Superior temporal gyrus (tissue), 1 donor: ENCODE results near the gene CCN2.

Source experiments
- DNase-seq: peaks from one replicate; pipeline ENCODE4 v3.0.0-alpha.2; 2016; ENCODE audit errors: extremely low spot score

The CCN2 gene

GRCh38 chr6:131950767-131951575 lies at the start of gene CCN2:
Gene CCN2 (minus strand): TSS chr6:131951372. CDS start chr6:131951172, 200 bp downstream.
- DNase-seq = no peak

DNA sequence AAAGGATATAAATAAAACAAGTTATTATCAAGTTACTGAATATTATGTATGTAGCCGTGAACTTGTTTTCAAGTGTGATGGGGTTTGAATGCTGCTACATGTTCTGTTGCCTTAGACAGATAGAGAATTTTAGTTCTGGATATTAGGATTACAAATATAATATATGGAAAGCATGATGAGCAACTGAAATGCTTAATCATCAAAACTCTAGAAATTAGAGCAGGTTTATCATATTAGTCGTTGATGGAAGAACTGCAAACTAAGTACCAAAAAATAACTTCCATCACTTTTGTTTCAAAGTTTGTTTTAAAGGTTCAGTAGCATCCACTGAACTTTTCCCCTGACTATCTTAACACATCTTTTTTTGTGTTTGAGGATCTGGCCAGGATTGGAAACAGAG lies 49.1 kb upstream of the CCN2 start:
- DNase-seq = no peak

DNA sequence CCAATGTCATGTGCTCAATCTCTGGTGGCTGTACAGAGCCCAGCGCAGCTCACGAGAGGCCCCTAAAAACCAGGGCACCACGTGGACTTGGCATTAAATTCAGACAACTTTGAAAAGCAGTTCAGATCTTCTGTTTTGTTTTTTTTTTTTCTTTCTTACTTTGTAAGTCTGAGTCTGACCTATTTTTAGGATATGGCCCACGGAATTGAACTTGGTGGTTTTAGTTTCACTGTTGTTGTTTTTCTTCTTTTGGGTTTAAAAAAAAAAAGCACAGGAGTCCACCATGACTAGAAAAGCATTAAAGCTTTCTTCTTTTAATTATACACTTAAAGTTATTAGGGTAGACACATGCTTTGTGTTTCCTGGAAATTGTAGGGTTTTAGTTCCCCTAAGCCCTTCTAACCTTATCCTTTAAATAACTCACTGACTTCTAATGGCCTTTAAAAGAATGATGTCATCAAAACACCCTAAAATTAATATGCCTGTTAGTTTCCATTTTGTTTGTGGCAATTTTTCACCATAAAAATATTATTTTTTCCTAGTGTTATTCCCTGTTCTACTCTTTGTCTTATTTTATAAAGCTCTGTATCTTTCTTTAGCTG lies 48.5 kb upstream of the CCN2 start:
- DNase-seq = no peak

DNA sequence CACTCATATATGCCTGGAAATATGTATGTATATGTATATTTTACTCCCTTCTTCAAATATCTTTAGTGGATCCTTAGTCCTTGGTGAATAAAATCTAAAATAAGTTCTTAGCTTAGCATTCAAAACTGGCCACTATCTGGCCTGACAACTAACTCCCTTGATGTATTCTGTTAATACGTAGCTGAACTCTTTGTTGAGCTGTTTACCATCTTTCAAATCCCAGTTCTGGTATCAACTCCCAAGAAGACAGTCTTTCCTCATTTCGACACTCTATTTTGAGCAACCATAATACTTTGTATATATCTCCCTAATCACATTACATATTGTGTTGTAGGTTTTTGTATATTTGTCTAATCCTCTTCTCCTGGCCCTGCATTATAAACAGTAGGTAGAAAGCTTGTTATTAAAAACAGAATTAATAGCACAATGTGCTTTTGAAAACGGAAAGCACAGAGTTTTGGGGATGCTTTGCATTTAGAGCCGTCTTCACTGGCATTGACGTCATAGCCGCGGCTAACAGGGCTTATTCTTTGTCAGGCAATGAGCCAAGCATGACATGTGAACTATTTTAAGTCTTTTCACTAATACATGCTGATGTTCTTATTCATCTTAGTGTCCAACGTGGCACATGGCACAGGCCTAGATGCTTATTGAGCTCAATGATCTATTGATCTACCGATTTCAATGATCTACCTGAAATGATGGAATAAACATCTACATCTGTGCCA lies 47.2 kb upstream of the CCN2 start:
- DNase-seq = no peak

GRCh38 chr6:131997429-131998153 lies 46.4 kb upstream of the CCN2 start:
- no peak for DNase-seq

DNA sequence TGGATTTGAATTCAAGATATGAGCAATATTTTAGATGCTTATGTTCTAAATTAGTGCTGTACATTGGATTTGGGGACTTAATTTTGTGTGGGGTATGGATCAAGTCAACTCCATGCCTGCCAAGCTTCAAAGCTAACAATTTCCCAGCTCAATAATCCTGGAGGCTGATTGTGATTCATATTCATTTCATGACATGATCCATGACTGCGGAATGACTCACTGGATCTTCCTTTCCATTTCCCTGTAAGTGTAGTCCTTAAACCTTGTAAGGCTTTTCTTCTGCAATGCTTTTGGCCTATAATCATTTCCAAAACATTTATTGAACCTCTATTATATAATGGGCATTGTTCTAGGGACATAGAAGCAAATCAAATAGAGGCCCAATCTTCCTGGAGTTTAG lies 44.7 kb upstream of the CCN2 start:
- no peak for DNase-seq

DNA sequence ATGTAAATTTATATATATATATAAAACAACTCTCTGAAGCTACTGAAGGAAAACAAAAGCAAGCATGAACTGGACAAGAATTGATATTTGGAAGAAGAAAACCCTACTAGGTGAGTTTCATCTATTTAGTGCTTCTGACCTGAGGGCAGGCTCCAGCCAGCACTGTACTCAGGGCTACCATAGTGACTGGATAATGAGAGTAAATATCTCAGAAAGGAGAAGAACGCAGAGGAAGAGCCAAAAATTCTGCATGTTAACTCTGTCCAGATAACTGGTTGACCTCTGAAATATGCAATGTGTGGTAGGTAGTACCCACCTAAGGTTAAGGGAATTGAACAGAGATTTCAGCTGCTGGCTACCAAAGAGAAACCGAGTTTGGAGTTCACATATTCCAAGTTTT lies 41.4 kb upstream of the CCN2 start:
- DNase-seq = no peak

DNA sequence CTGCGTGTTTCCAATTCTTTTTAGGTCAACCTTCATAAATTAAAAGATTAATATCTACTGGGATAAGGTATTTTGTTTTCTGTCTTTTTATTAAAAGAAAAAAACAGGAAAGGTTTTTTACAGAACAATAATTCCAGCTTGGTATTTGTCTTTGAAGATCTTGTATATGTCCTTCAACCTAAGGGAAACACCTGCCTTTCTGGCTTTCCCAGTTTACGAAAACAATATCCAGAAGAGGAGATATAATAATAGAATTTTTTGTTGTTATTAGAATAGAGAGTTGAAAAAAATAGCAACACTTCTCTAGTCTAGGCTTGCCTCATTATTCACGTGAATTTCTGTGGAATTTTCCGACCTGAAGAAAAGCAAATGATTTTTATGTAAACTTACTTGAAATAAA lies 37.9 kb upstream of the CCN2 start:
- DNase-seq = no peak

DNA sequence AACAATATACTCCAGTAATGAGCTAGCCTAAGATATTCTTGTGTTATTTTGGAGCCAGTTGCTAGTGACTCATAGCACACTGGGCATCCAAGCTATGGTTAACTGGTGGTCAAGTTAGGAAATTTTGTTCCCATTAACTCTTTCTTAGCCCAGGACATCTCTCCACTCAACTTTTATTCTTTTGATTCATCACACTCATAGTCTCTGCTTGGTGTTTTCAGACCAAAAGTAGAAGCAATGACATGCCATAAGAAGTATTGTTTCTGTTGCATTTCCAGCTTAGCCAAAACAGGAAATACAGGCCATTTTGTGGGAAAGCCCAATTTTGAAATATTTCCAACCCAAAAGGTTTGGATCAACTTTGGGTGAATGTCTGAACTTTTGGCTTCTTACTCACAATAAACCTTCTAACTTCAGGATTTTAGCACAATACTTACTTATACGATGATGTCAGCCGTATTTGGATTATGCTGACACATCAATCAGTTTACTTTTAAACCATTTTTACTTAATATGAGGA lies 31.6 kb upstream of the CCN2 start:
- DNase-seq = no peak

DNA sequence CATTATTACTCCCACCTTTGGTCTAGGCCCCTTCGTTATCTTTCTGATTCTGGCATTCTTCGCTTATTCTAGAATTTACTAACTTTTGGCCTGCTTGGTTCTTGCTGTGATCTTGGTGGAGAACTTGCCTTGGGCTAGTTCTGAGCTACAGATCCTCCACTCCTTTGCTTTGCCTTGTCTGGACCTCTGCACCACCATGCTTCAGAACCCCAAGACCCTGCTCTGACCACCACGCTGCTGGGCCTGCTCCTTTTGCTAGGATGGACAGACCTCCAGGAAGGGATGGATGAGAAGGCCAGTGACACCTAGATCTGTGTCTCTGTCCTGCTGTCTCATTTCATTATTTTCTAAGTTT lies 30.4 kb upstream of the CCN2 start:
- DNase-seq = no peak

DNA sequence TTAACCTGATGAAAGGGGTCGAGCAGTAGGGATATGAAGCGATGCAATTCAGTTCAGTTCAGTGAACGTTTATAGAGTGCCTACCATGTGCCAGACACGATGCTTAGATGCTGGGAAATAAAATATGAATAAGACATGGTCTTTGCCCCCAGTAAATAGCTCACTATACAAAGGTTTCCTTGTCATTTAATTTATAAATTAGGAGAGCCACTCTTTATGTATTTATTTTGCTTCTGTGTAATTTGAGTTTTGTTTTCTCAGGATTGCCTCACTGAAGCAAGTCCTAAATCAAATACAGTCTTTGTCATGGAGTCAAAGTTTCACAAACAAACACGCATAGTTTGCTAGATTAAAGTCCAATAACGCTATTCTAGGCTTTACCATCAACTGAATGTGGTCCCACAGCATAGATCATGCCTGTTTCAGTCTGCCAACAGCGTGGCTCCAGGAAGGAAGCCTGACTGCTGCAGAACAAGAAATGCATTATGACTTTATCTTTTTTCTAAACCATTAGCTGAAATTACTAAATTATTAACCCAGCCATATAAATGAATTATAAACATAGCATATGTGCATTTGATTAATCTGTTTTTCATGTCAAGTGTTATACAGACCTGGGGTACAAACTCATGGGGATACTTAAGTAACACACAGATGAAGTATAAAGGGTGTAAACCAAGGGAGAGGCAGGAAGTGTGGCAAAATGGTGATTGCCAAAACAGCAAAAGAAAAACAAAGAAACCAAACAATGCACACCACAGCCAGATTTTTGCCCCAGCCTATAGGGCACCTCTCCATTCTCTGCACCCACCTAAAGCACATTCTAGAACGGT lies 29.8 kb upstream of the CCN2 start:
- no peak for DNase-seq

GRCh38 chr6:131980338-131980790 lies 29.2 kb upstream of the CCN2 start:
- DNase-seq = no peak

DNA sequence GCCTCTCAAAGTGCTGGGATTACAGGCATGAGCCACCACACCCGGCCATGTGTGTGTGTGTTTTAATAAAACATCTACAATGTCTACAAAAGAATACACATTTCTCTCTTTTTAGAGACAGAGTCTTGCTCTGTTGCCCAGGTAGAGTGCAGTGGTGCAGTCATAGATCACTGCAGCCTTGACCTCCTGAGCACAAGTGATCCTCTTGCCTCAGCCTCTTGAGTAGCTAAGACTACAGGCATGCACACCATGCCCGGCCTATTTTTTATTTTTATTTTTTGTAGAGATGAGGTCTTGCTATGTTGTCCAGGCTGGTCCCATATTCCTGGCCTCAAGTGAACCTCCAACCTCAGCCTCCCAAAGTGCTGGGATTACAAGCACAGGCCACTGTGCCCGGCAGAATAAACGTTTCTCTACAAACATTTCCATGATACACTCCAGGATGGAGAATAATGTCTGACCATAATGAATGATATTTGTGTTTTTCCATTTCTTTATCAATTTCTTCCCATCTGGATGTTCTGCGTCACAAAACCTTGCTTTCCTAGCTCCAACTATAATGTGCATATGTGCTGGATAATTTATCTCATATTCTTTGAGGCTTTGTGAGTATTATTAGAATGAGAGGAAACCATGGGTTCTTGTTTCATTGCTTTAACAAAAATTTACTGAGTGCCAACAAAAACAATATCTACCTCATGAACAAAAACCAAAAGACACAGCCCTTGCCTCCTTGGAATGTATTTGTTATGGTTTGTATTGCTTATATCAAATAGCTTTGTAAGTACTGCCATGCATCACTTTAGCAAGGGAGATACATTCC lies 28.6 kb upstream of the CCN2 start:
- no peak for DNase-seq

GRCh38 chr6:131978522-131978921 lies 27.4 kb upstream of the CCN2 start:
- DNase-seq = no peak

DNA sequence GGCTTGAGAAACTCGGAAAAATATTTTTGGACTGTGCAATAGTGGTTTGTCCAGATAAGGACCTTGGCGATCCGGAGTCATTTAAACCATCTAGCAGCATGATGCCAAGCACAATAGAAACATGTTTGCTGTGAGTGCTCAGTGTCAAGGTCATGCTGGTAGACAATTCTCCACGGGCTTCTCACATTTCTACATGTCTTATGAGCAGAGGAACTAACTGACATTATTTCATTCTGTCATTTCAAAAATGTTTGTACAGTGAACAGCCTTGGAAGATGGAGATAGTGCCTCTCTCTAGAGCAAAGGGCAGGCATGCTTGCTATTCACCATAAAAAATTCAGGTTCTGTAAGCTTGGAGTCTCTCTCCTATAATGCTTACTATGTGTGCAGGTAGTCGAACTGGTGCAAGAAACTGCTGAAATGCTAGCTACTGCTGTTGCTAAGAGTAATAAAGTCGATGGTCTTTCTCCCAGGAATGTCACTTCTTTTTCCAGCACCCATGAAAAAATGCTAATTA lies 25.4 kb upstream of the CCN2 start:
- no peak for DNase-seq

DNA sequence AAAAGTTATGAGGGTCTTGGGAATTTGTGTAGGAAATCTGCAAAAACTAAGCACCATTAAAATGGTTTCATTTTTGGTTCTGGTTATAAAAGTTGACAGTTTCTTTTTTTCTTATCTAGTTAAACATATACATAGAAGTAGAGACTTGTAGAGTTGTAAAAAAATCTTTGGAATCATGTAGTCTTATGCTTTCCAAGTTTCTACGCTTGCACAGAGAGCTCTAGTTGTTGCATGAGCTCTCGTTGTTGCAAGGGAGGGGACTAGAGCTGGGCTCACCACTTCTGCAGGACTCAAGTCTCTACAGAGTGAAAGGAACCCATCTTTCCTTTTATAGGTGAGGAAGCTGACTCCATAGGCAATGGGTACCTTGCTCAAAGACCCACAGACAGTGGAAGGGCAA lies 21.6 kb upstream of the CCN2 start:
- no peak for DNase-seq

DNA sequence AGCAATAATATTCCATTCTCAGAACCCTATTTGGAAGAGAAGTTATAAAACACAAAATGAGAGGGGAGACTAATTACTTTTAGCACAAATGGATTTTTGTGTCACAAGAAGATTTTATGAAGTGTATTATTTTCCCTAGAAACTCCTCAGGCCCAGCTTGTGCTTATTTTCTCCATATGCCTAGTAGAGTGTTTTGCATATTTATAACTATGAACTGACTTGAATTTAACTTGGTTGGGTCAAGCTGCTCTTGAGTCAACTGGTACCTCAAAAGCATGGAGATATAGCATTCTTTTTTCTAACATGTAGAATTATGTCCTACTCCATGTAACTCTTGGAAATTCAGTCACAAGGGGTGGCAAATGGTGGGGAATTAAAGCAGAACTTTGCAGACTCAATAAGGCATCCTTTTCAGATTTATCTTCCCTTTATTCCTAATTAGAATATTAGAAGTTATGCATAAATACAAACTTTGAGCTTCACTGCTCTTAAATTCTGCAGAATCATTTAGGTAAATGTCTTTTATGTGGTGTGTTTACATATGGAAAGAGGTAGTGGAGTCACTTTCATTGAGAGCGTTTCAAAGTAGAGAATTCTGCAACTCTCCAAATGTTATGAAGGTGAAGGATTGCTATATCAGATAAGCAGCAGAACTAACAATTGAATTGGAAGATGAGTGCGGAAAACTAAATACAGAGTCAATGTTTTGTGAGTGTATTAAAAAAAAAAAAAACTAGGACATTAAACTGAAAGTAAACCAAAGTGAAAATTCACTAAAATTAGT lies 19.1 kb upstream of the CCN2 start:
- no peak for DNase-seq

GRCh38 chr6:131968656-131969055 lies 17.5 kb upstream of the CCN2 start:
- no peak for DNase-seq

GRCh38 chr6:131967948-131968347 lies 16.8 kb upstream of the CCN2 start:
- DNase-seq = no peak
